NCI-H2107 (cell line): ENCODE measurements around the gene CD276.

Source experiments
- DNase-seq: peaks from one replicate; lab custom pipeline; 2025; lab: John Stamatoyannopoulos, UW

Gene CD276

DNA sequence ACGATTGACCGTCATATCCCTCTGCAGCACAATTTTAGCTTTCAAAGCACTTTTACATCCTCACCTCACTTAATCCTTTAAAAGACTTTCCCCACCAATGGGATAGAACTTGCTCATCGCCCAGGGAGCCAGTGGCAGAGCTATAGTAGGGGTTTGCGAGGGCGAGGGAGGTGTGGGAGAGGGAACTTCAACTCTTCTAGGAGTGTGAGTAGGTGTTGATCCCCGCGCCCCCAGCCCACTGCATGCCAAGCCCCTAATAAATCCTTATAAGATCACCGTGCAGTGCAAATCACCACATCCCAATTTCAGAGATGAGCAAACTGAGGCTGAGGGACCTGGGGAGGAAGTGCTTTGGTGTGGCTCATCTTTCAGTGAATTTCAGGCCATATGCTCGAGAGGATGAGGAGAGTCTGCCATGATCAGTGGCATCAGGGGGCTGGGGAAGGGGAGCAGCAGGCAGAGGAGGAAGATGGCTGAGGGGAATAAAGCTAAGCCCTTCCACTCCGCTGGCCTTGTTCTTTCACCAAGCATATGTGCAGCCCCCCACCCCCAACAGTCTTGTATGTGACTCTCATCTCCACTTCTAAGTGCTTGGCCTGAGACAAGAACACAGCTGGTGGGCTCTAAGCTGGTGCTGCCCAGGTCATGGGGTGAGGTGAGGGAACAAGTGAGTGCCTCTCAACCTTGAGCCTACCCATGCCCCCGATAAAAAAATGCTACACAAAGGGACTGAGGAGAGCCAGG is 63.8 kb downstream of the CD276 start:
- DNase-seq: no peak

- DNase-seq: no peak
These were observed 64.5 kb downstream of the CD276 start for GRCh38 chr15:73748730-73749129.

- DNase-seq: no peak
These were observed 65.3 kb downstream of the CD276 start for GRCh38 chr15:73749533-73749932.

DNA sequence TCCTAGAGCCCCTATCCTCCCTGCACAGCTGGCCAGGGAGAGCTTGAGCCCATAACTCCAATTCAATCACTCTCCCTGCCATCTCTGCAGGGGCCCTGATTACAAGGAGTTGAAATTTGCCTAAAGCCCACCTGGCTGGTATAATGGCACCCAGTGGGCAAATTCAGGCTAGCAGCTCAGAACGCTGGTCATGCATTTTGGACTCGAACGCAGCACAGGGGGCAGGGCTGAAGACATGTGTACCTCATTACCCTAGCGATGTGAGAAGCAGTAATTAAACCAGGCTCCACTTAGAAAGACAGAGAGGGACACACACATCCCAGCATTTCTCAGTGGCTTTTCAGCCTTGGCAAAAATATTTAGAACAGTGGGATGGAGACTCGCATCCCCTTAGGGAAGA is 65.8 kb downstream of the CD276 start:
- no peak for DNase-seq

DNA sequence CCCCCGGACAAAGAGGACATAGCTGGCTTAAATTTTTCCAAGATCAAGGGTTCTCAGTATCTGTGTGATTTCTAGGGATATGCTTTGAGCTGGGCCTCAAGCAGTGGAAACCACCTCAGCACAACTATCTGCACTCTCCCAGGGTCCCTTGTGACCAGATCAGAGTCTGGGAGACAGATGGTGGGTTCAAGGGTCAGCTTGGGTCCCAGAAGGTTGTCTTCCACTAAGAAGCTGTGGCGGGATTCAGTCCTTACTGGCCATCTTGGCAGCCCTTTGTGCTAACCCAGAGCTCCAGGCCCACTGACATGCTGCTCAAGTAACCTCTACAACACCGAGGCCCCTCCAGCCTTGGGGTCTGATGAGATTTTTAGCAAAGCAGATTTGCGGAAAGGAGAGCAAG is 66.3 kb downstream of the CD276 start:
- no peak for DNase-seq

DNA sequence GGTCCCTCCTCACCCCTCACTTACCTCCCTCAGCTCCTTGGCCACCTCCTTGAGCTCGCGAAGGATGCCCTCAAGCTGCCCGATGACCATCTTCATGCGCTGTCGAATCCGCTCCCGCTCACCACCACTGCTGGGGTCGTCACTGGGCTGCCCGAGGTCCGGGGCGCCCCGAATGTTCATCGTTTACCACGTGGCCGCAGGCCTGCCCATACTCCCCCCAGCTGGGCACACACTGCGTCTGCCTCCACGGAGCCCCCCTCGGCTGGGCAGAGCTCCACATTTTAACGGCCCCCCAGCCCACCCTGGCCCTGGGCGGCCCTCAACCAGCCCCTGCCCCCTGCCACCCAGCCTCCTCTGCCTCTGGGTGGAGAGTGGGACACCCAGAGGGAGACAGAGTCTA is 66.8 kb downstream of the CD276 start:
- DNase-seq: no peak

DNA sequence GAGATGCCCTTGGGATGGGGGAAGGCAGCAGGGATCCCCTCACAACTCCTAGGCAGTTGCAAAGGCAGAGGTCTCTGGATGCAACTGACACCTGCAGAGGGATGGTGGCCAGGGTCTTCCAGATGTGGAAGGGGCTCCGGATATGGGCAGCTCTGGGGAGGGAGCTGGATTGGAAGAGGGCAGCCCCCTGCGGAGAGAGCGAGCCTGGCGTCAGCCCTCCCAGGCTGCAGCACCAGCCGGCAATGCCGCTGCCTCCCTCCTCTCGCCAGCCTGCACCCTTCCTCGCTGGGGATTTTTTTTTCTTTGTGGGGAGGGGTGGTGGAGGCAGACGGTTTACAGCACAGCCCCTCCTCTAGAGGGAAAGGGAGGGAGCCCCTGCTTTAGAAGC is 67.3 kb downstream of the CD276 start:
- no peak for DNase-seq

GRCh38 chr15:73751899-73752805 is 68.0 kb downstream of the CD276 start:
- no peak for DNase-seq

DNA sequence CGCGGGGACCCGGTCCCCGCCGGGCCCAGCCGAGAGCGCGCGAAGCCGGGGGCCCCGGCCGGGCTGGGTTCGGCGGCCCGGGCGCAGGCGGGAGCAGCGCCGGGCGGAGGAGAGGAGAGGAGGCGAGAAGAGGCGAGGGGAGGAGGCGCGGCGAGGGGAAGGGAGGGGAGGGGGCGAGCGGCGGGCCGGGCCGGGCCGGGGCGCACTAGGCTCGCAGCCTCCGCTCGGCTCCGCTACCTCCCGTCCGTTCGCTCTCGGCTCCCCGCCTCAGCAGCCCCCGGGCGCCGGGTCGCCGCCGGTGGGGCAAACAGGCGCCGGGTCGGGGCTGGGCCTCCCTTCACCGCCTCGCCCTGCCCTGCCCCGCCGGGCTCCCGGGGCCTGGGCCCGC is 68.6 kb downstream of the CD276 start:
- no peak for DNase-seq

DNA sequence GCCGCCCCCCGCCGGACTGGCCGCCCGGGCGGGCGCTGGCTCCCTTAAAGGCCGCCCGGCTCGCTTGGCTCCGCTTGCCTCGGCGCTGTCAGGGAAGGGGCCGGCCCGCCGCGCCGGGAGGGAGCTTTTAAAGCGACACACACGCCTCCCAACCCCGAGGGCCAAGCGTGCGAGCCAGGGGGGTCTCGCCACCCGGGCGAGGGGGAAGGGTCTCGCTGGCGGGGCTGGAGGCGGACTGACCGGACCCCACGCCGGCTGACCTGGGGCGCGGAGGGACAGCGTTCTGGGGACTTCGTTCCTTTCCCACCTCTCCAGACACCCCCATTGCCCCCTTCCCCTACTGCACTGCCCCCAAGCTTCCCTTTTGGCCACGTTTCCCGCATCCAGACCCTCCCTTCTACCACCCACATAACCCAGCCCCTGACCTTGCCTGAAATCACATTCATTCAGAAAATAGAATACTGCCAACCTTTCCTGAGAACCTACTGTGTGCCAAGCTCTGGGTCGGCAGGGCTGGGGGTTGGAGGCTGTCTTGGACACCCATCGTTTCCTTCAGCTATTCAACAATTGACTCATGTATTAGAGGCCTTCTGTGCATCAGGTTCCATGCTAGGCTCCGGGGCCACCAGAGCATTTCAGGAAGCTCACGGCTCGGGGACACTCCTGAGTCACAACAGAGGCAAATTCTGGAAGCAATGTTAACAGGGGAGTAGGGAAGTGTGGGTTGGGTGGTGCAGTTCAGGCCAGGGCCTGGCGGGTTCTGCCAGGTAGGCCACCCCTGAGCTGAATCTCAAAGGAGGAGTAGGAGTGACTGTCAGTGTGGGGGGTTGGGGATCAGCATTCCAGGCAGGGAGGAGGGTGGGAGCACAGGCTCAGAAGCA is 69.3 kb downstream of the CD276 start, which contains the start of gene INSYN1:
TSS of gene INSYN1 (minus strand) at position 102 of the 881 bp plus-strand sequence. CDS start 2,221 bp downstream, outside the sequence.
- DNase-seq: no peak

- DNase-seq: no peak
These were observed 70.3 kb downstream of the CD276 start for GRCh38 chr15:73754461-73754860.

DNA sequence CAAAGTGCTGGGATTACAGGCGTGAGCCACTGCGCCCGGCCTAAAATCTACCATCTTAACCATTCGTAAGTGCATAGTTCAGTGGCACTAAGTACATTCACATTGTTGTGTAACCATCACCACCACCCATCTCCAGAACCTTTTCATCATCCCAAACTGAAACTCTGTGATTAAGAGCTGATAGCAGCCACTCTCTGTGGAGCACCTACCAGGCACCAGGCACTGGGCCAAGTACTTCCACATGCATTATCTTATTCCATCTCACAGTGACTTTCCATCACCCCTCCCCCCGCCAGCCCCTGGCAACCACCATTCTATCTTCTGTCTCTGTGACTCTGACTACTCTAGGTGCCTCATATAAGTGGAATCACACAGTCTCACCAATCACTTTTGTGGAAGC is 71.3 kb downstream of the CD276 start:
- no peak for DNase-seq

DNA sequence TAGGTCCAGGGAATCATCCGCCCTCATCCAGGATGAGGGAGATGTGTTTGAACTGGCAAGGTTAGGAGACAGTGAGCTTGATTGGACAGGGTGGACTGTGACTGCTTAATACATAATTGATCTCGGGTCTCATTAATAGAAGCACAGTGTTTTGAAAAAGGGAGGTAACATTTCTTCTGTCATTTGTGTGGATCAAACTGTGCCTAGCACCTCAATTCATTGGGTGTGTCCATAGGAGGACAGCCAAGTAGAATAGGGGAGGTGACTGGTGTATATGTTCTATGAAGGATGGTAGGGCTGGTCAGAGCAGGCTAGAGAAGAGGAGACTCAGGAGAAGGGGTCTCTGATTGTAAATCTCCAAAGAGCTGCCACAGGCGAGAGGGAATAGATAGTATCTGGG is 71.8 kb downstream of the CD276 start:
- no peak for DNase-seq

DNA sequence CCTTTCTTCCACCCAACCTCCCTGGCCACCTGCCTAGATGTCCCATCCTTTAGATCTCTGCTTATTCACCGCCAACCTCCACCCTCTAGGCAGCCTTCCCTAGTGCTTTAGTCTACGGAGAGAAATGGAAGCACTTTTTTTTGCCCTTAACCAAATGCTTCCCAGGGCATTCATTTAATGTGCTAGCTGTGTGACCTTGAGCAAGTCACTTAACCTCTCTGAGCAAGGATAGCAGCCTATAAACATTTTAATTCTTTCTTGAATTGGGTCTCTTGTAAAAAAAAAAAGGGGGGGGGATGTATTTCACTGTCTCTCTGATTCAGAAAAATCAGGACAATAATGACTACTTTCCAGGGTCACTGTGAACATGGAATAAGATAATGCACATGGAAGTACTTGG is 72.2 kb downstream of the CD276 start:
- no peak for DNase-seq

GRCh38 chr15:73756947-73757513 is 72.8 kb downstream of the CD276 start:
- DNase-seq: no peak

DNA sequence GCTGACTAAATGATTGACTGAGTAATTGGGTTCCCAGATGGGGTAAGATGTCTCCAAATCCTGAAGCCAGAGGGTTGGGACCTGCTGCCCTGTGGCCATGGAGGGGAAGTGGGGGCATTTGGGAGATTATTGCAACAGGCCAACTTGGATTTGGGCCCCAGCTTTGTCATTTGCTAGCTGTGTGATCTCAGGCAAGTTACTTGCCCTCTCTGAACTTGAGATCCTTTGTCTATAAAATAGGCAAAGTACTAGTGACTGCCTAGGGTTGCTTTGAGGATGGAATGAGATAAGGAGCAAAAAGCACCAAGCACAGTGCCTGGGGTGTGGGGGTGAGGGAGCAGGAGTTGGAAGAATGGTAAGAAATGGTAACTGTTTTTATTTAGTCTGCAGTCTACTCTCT is 73.4 kb downstream of the CD276 start:
- DNase-seq: no peak

GRCh38 chr15:73758461-73758860 is 74.3 kb downstream of the CD276 start:
- no peak for DNase-seq

DNA sequence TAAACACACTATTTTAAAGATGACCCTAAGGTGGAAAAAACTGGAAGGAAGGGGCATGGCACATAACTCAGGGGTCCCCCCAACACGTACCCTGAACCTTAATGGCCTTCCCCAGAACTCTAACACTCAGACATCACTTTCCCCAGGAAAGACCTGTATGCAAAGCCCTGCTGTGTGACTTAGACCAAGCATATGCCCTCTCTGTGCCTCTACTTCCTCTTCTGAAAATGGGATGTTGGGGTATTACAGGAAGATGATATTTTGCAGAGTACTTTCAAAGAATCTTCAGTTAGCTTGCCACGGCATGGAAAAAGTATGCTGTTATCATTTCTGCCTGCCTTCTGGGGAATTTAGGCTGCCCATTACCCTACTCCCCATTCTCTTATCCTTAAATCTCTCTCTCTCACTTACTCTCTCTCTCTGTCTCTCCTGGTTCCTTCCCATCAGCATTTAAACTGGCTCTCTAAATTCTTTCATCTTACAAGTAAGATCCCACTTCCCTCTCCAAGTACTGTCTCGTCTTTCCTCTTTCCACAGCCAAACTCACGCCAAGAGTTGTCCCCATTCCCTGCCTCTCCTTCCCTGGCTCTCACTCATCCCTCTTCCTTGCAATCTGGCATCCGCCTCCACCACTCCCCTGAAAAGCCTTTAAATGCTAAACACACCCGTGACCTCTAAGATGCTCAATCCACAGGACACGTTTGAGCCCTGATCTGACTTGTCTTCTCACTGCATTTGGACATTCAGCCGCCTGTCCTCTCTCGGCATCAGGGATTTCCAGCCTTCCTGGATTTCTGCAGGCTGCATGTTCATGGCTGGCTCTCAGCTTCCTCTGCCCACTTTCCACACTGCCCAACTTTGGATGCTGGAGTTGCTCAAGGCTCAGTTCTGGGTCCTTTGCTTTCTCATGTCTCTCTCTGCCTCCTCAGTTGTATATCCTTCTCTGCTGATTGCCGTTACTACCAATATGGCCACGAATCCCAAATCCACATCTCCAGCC is 76.4 kb downstream of the CD276 start:
- DNase-seq: no peak

GRCh38 chr15:73763931-73764330 is 79.7 kb downstream of the CD276 start:
- no peak for DNase-seq
